Ovary (tissue), 3 donors: ENCODE results near the gene OR2T10.

Experiments used
- CTCF ChIP-seq, 3 donors: fragments of 450-650 bp in 2 of 3; fragments of 200-600 bp in 1 of 3; IDR thresholded peaks; one replicate each; pipeline versions ENCODE4 v1.5.1 to v1.8.0; 2016 to 2022; ENCODE audit warnings: antibody characterized with exemption in 3 of 3, mild to moderate bottlenecking in 1 of 3
- EP300 ChIP-seq: sonication (generic); formaldehyde crosslinking; IDR thresholded peaks from one replicate; pipeline ENCODE4 v1.6.1; 2017; ENCODE audit warnings: antibody characterized with exemption
- donor health status: DM: no; HTN: no; CAD: no.

GRCh38 chr1:248597589-248597988 lies at the start of gene OR2T10:
- TF ChIP-seq CTCF (IDR thresholded peaks at IDR 0.05) (no peak), EP300 (no peak)
